K562 (cell line): ENCODE results near the gene SART1. TPM values are rescaled to one million over a fixed set of nuclear protein-coding genes. Genes with fewer than 3 reads are reported as not detected.

Experiments
- ATAC-seq: fragments of 200-7000 bp; cut with Tn5 transposase; 3 replicates; pipeline ENCODE4 v1.9.1; 2020; ENCODE audit warnings: moderate library complexity
- BruUV-seq: library from RNA; stranded (reverse); fragments of 400-500 nt; replicated peaks from 2 replicates; lab custom pipeline; 2021; lab: Mats Ljungman, UMichigan
- CTCF ChIA-PET: fragments of 300-600 bp; formaldehyde crosslinking; extraction: SDS; loops from one replicate; lab custom pipeline; 2021; ENCODE audit warnings: low intra/inter-chr PET ratio; lab: Yijun Ruan, JAX
- POLR2A ChIA-PET: fragments of 300-600, 350-650 bp; sonication (Branson Sonifier 250); formaldehyde crosslinking; extraction: SDS; loops from one replicate; lab custom pipeline; 2021; ENCODE audit warnings: antibody characterized with exemption, inconsistent platforms; lab: Yijun Ruan, JAX
- DNase-seq, 4 experiments: peaks; one replicate each; pipeline versions ENCODE4 v3.0.0 to v3.0.0-alpha.2; 2011 to 2018; ENCODE audit warnings: low spot score in 3 of 4, mixed read lengths in 3 of 4; ENCODE audit errors: extremely low read depth in 1 of 4
- FAIRE-seq: peaks from 2 replicates; lab custom pipeline; 2011; peaks lifted over from hg19 to GRCh38; lab: Jason Lieb, UNC
- H2AFZ ChIP-seq: 2 replicates; pipeline ENCODE4 v1.6.0; 2011; ENCODE audit warnings: low read depth, low read length, control low read depth, inconsistent platforms
- H3K27ac ChIP-seq: fragments of 200-600 bp; 3 replicates; pipeline ENCODE4 v1.8.0; 2011; ENCODE audit warnings: low read depth, mild to moderate bottlenecking, control low read depth, inconsistent platforms, low read length, moderate library complexity, mixed read lengths; ENCODE audit errors: extremely low read depth
- H3K27me3 ChIP-seq, 2 experiments: fragments of 300-600 bp in 1 of 2; 2 replicates in 1 of 2; 3 replicates in 1 of 2; pipeline versions ENCODE4 v1.6.0 to v1.8.0; 2011; ENCODE audit warnings: inconsistent platforms in 2 of 2, low read length in 2 of 2, mild to moderate bottlenecking in 1 of 2, mixed read lengths in 1 of 2, moderate library complexity in 1 of 2; ENCODE audit not compliant: control insufficient read depth in 2 of 2, insufficient read depth in 2 of 2
- H3K36me3 ChIP-seq: fragments of 300-600 bp; 3 replicates; pipeline ENCODE4 v1.8.0; 2011; ENCODE audit warnings: mild to moderate bottlenecking, low read length, inconsistent platforms; ENCODE audit not compliant: control insufficient read depth, insufficient read depth
- H3K4me1 ChIP-seq, 2 experiments: fragments of 200-600 bp in 1 of 2; replicated peaks in 1 of 2; 2 replicates in 1 of 2; 3 replicates in 1 of 2; pipeline versions ENCODE4 v1.5.1 to v1.8.0; 2011; ENCODE audit warnings: inconsistent platforms in 2 of 2, low read length in 2 of 2, mild to moderate bottlenecking in 1 of 2, mixed read lengths in 1 of 2, moderate library complexity in 1 of 2; ENCODE audit not compliant: control insufficient read depth in 2 of 2, insufficient read depth in 2 of 2
- H3K4me2 ChIP-seq: 2 replicates; pipeline ENCODE4 v1.6.1; 2011; ENCODE audit warnings: low read length, control low read depth, inconsistent platforms, mixed read lengths; ENCODE audit not compliant: insufficient read depth
- H3K4me3 ChIP-seq: fragments of 200-600 bp; sonication (generic), shearing (Covaris generic); 2 replicates; pipeline ENCODE4 v1.5.1; 2016; ENCODE audit warnings: control low read depth, inconsistent platforms
- H3K79me2 ChIP-seq: fragments of 200-600 bp; 3 replicates; pipeline ENCODE4 v1.8.0; 2011; ENCODE audit warnings: low read length, inconsistent platforms; ENCODE audit not compliant: control insufficient read depth, insufficient read depth
- H3K9ac ChIP-seq, 2 experiments: 2 replicates each; pipeline versions ENCODE4 v1.6.0 to v1.6.1; 2011; ENCODE audit warnings: low read depth in 2 of 2, low read length in 2 of 2, control low read depth in 1 of 2, inconsistent platforms in 1 of 2, mild to moderate bottlenecking in 1 of 2, mixed read lengths in 1 of 2; ENCODE audit not compliant: insufficient read depth in 1 of 2
- H3K9me1 ChIP-seq: one replicate; pipeline ENCODE4 v1.6.0; 2011; ENCODE audit warnings: inconsistent platforms, mild to moderate bottlenecking, low read length, moderate library complexity; ENCODE audit not compliant: control insufficient read depth, insufficient read depth
- H3K9me3 ChIP-seq: replicated peaks from 2 replicates; pipeline ENCODE4 v1.5.1; 2011; ENCODE audit warnings: low read depth, low read length, inconsistent platforms; ENCODE audit not compliant: control insufficient read depth, insufficient read depth
- H4K20me1 ChIP-seq: replicated peaks from 2 replicates; pipeline ENCODE4 v1.6.1; 2011; ENCODE audit warnings: low read length, inconsistent platforms, mixed read lengths; ENCODE audit not compliant: control insufficient read depth, insufficient read depth
- ARID1B ChIP-seq: fragments of 450-650 bp; IDR thresholded peaks from 2 replicates; pipeline ENCODE4 v1.6.1; 2016; ENCODE audit warnings: antibody characterized with exemption, mild to moderate bottlenecking, inconsistent platforms
- CC2D1A ChIP-seq: fragments of 450-650 bp; IDR thresholded peaks from 2 replicates; pipeline ENCODE4 v1.6.1; 2017; ENCODE audit warnings: mild to moderate bottlenecking
- CREM ChIP-seq: IDR thresholded peaks from 2 replicates; pipeline ENCODE4 v1.6.1; 2014; ENCODE audit warnings: antibody characterized with exemption, low read depth
- EGR1 ChIP-seq: fragments of 450-650 bp; conservative IDR thresholded peaks from 2 replicates; pipeline ENCODE4 v1.6.1; 2017; ENCODE audit warnings: mild to moderate bottlenecking
- IRF1 ChIP-seq: sonication (generic); formaldehyde crosslinking; IDR thresholded peaks from 2 replicates; pipeline ENCODE4 v1.8.0; 2022; ENCODE audit warnings: missing genetic modification reagents, mild to moderate bottlenecking, borderline replicate concordance
- MYC ChIP-seq, 2 experiments: fragments of 250-450 bp in 1 of 2; sonication (Bioruptor Pico) in 1 of 2; IDR thresholded peaks; 2 replicates each; pipeline versions ENCODE4 v1.5.1 to v1.6.1; 2012 to 2021; ENCODE audit warnings: low read depth in 2 of 2, borderline replicate concordance in 1 of 2, improper control_type of control experiment in 1 of 2, low read length in 1 of 2, mild to moderate bottlenecking in 1 of 2, moderate library complexity in 1 of 2
- NR4A1 ChIP-seq, 2 experiments: fragments of 250-450 bp in 1 of 2; fragments of 450-650 bp in 1 of 2; sonication (Bioruptor Pico) in 1 of 2; IDR thresholded peaks; 2 replicates each; pipeline versions ENCODE4 v1.4.0 to v1.6.1; 2016 to 2020; ENCODE audit warnings: mild to moderate bottlenecking in 2 of 2, missing compliant biosample characterization in 1 of 2, missing genetic modification characterization in 1 of 2, moderate library complexity in 1 of 2
- PRMT5 ChIP-seq: sonication (generic); formaldehyde crosslinking; IDR thresholded peaks from 2 replicates; pipeline ENCODE4 v1.5.0; 2020; ENCODE audit warnings: missing genetic modification reagents
- STAG1 ChIP-seq: sonication (generic); formaldehyde crosslinking; IDR thresholded peaks from 2 replicates; pipeline ENCODE4 v1.5.0; 2020; ENCODE audit warnings: missing genetic modification reagents, borderline replicate concordance
- TCF3 ChIP-seq: sonication (generic); formaldehyde crosslinking; IDR thresholded peaks from 2 replicates; pipeline ENCODE4 v1.4.0; 2020; ENCODE audit warnings: mild to moderate bottlenecking, missing genetic modification reagents
- TGIF2 ChIP-seq: sonication (generic); formaldehyde crosslinking; IDR thresholded peaks from 2 replicates; pipeline ENCODE4 v1.8.1; 2022; ENCODE audit warnings: mild to moderate bottlenecking, missing genetic modification reagents, moderate library complexity
- ZNF384 ChIP-seq: IDR thresholded peaks from 2 replicates; pipeline ENCODE4 v1.6.1; 2012; ENCODE audit warnings: low read depth, low read length, improper control_type of control experiment
- WGBS: fragments of 100-300 bp; shearing (Covaris generic); methylation state at CpG from one replicate; pipeline ENCODE4 v1.1.6; 2016; ENCODE audit warnings: low coverage, mixed read lengths; ENCODE audit not compliant: insufficient coverage; ENCODE audit errors: missing lambda C conversion rate; 5-methylcytosine and 5-hydroxymethylcytosine counted together
- in situ Hi-C: fragments of 300-500 bp; cut with MboI; formaldehyde crosslinking; loops from 4 replicates; pipeline ENCODE4 v1.15.0; 2018; ENCODE audit warnings: inconsistent platforms, mixed read lengths
- intact Hi-C: fragments of 100-400 bp; cut with micrococcal nuclease; formaldehyde crosslinking; loops from 2 replicates; pipeline ENCODE4 v1.14.2; 2022
- polyA plus RNA-seq, 8 experiments: library from polyadenylated mRNA; depleted of rRNA in 4 of 8; stranded (reverse) in 5 of 8; unstranded in 3 of 8; fragments of >200 nt; fragmentation: Nextera tagmentation in 2 of 8; fragmentation: Illumina TruSeq in 1 of 8; extraction: Ambion mirVana in 2 of 8; extraction: Trizol in 1 of 8; gene quantifications; 2 replicates each; pipeline versions ENCODE4 v1.2.1 to v1.2.3, GENCODE V29; 2011 to 2014; ENCODE audit warnings: inconsistent platforms in 1 of 8, missing spikeins in 1 of 8
- total RNA-seq, 7 experiments: library from RNA; depleted of rRNA in 6 of 7; stranded (reverse); fragments of >200 nt in 6 of 7; fragmentation: Illumina TruSeq in 2 of 7; extraction: Trizol in 2 of 7; gene quantifications; 2 replicates each; pipeline versions ENCODE4 v1.2.1 to v1.2.3, GENCODE V29; 2011 to 2021; ENCODE audit warnings: low replicate concordance in 1 of 7

Gene SART1
- total and polyA plus RNA-seq, 9 of the 15 experiments (the other 6 are each of a cell fraction or from before 2014, with no cell fraction given) = 4.8 to 84.1 (median 31.7) TPM

GRCh38 chr11:65982824-65983588, 21.5 kb downstream of the SART1 start:
- no peak for FAIRE-seq
- CTCF ChIA-PET = no interaction called here

GRCh38 chr11:65983589-65983987, 22.1 kb downstream of the SART1 start:
- Histone ChIP-seq H3K9me1 (no peaks in the 10 kb centered on the region), H3K9ac (peak overlapping the region in 1 of 2 experiments; percentile 53; a peak in 2 of 4 replicates), H4K20me1 (no peaks in the 10 kb centered on the region), H3K36me3 (peaks cover 10% of the 10 kb centered on the region; the same call in 2 of the 3 replicates), H3K4me3 (no peak overlapping the region), H3K4me1 (peaks cover 0 to 15% of the 10 kb centered on the region in 2 experiments; a peak in 1 of 5 replicates), H3K9me3 (no peaks in the 10 kb centered on the region), H3K4me2 (no peak overlapping the region), H3K27me3 (no peaks in the 10 kb centered on the region)
- CTCF ChIA-PET = no interaction called here
- POLR2A ChIA-PET = interaction anchor here (0.6 to 1.4 kb wide), 3 partner anchors 39 to 93 kb away, joined by 3 to 5 read pairs (median 4); partner anchors contain the start of gene CCDC85B
- in situ Hi-C loops = no loop called here
- TF ChIP-seq IRF1 (no peak), ARID1B (no peak), NR4A1 (CRISPR knock-in tag; IDR thresholded peaks at IDR 0.05) (no peak), NR4A1 (tag; IDR thresholded peaks at IDR 0.05) (no peak), TGIF2 (CRISPR knock-in tag) (no peak), CC2D1A (no peak), ZNF384 (no peak), CREM (no peak), EGR1 (no peak)
- TF ChIP-seq, all 486 proteins: peak for 0
- H3K79me2 ChIP-seq = no peaks in the 10 kb centered on the region
- no peak for DNase-seq
- intact Hi-C loops = loop anchor here (10.0 kb wide), 1 partner anchor 199 kb away; the partner anchor contains the start of genes AP5B1 and OVOL1
- no TSS peak for BruUV-seq
- H2AFZ ChIP-seq = no peak overlapping the region
- no peak overlapping the region; the same call in 2 of the 3 replicates for H3K27ac ChIP-seq
- 56% methylated on average over 5 of the region's 5 CpGs for WGBS
- no peak for ATAC-seq
- no peak for FAIRE-seq

More at GRCh38 chr11:65982824-65983588, 21.5 kb downstream of the SART1 start:
- intact Hi-C loops (loop anchor here (10.0 kb wide), 1 partner anchor 198 kb away; the partner anchor contains the start of genes AP5B1 and OVOL1), in situ Hi-C loops (no loop called here)
- Histone ChIP-seq H3K79me2 (no peaks in the 10 kb centered on the region), H3K27ac (no peak overlapping the region), H4K20me1 (no peaks in the 10 kb centered on the region), H3K9me1 (no peaks in the 10 kb centered on the region), H3K4me1 (peaks cover 0 to 19% of the 10 kb centered on the region in 2 experiments; a peak in 1 of 5 replicates), H3K9ac (peak overlapping the region in 1 of 2 experiments; percentile 53; a peak in 2 of 4 replicates), H3K27me3 (no peaks in the 10 kb centered on the region), H3K9me3 (no peaks in the 10 kb centered on the region), H3K4me3 (no peak overlapping the region), H3K4me2 (no peak overlapping the region), H3K36me3 (peaks cover 15% of the 10 kb centered on the region; the same call in 2 of the 3 replicates), H2AFZ (no peak overlapping the region)
- TF ChIP-seq STAG1 (CRISPR knock-in tag) (no peak), MYC (IDR thresholded peaks at IDR 0.05; ENCODE audit: low read depth, low read length) (no peak), MYC (CRISPR knock-in tag; IDR thresholded peaks at IDR 0.05; ENCODE audit: borderline replicate concordance, low read depth) (no peak), TCF3 (CRISPR knock-in tag) (no peak), PRMT5 (CRISPR knock-in tag) (no peak)
- DNase-seq = no peak
- POLR2A ChIA-PET = interaction anchor here (0.6 to 1.5 kb wide), 5 partner anchors 39 to 481 kb away, joined by 3 to 5 read pairs (median 3); partner anchors contain the start of gene CCDC85B
- ATAC-seq = no peak
- WGBS = 73% methylated on average over 22 of the region's 22 CpGs
- no TSS peak for BruUV-seq
